ENCODE measurements around the gene CELF1.

CELF1 gene

DNA sequence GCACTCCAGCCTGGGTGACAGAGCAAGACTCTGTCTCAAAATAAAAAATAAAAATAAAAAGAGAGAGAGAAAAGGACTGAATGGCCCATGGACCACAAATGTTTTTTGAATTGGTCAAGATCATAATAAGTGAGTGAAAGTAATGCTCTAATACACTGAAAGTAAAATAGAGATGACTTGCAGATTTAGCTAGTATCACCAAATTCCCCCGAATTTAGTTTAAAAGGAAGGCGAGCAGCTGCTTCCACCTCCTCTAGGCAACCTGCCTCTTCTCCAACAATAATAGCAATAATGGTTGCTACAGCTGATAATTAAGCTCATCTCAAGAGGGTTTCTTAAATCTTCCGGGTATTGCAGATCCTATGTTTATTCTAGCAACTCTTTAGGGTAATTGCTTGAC is 36.8 kb downstream of the CELF1 start:
- no peak for DNase-seq
- peaks cover 15% of the 10 kb centered on the region; the same call in 1 of the 2 replicates for H4K20me1 ChIP-seq (ENCODE audit: insufficient read depth, low read length)
- H3K4me3 ChIP-seq (ENCODE audit: low read length) = no peak overlapping the region
- H3K27me3 ChIP-seq (replicated peaks; ENCODE audit: insufficient read depth, low read length) = no peaks in the 10 kb centered on the region
- no peaks in the 10 kb centered on the region for H3K9me3 ChIP-seq (replicated peaks; ENCODE audit: insufficient read depth, low read length)
- H3K79me2 ChIP-seq (ENCODE audit: low read length) = peaks cover 98% of the 10 kb centered on the region
- no peak overlapping the region for H2AFZ ChIP-seq (ENCODE audit: low read length)
- no peak overlapping the region for H3K4me2 ChIP-seq (ENCODE audit: low read depth, low read length)
- no peak overlapping the region for H3K9ac ChIP-seq (ENCODE audit: low read length)
- no peak overlapping the region for H3K27ac ChIP-seq (ENCODE audit: low read length)
- 0 out of 2 replicates have a peak, but pooled peaks cover 2% of the 10 kb centered on the region for H3F3A ChIP-seq (ENCODE audit: insufficient read depth, low read length)
- TF ChIP-seq EZH2 (optimal IDR thresholded peaks at IDR 0.05; ENCODE audit: low read depth, low read length) = no peak
- no peak for TF ChIP-seq CTCF (IDR thresholded peaks at IDR 0.05; ENCODE audit: low read length)
- no peak for TF ChIP-seq EZH2phosphoT487 (IDR thresholded peaks at IDR 0.05; ENCODE audit: low read length)
- no peaks in the 10 kb centered on the region for H3K36me3 ChIP-seq (replicated peaks; ENCODE audit: insufficient read depth, low read length)
- no peaks in the 10 kb centered on the region for H3K9me2 ChIP-seq (replicated peaks; ENCODE audit: insufficient read depth, low read length)
- H3K4me1 ChIP-seq (ENCODE audit: low read length) = peaks cover 7% of the 10 kb centered on the region

DNA sequence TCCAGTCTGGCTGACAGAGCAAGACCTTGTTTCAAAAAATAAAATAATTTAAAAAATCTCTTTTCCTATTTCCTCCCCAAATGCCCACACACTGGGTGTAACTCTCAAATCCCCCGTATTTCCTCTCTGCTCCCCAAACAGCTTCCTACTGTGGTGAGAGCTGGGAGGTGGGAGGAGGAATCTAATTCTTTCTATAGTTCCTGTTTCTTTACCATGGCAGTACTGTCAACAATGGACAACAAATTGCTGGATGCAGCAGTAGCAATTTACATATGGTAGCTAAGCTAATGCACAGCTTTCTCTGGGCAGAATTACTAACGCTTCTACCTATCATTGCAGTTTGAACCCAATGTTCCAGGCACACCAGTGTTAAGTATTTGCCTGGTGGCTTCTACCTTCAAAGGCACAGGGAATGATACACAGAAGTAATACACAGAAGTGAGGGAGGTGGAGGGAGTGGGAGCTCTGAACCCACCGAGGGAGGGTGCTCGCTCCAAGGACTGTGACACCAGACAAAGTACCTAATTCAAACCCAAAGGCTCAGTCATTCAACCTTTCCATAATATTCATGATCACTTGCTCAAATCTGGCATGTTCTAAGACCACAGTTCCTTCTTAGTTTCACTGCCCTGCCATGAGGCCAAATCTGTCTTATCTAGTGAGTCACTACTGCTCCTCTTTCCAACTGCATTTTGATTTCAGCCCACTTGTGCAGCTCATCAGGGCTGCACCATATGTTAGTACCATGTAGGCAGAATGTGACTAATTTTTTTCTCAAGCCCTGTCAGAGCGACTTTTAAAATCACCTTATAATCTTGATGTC is 37.9 kb downstream of the CELF1 start:
- no peak overlapping the region for H2AFZ ChIP-seq (ENCODE audit: low read length)
- H3K9ac ChIP-seq (ENCODE audit: low read length) = no peak overlapping the region
- peaks cover 9% of the 10 kb centered on the region for H3K4me1 ChIP-seq (ENCODE audit: low read length)
- no peak overlapping the region for H3K27ac ChIP-seq (ENCODE audit: low read length)
- no peak overlapping the region for H3K4me2 ChIP-seq (ENCODE audit: low read depth, low read length)
- no peaks in the 10 kb centered on the region for H3K9me3 ChIP-seq (replicated peaks; ENCODE audit: insufficient read depth, low read length)
- peaks cover 19% of the 10 kb centered on the region; the same call in 1 of the 2 replicates for H4K20me1 ChIP-seq (ENCODE audit: insufficient read depth, low read length)
- H3F3A ChIP-seq (ENCODE audit: insufficient read depth, low read length) = peaks cover 6% of the 10 kb centered on the region; the same call in 1 of the 2 replicates
- no peak for DNase-seq
- H3K4me3 ChIP-seq (ENCODE audit: low read length) = no peak overlapping the region
- no peaks in the 10 kb centered on the region for H3K27me3 ChIP-seq (replicated peaks; ENCODE audit: insufficient read depth, low read length)
- H3K79me2 ChIP-seq (ENCODE audit: low read length) = peaks cover 98% of the 10 kb centered on the region
- no peaks in the 10 kb centered on the region for H3K36me3 ChIP-seq (replicated peaks; ENCODE audit: insufficient read depth, low read length)
- TF ChIP-seq EZH2phosphoT487 (IDR thresholded peaks at IDR 0.05; ENCODE audit: low read length) (no peak), EZH2 (optimal IDR thresholded peaks at IDR 0.05; ENCODE audit: low read depth, low read length) (no peak), CTCF (IDR thresholded peaks at IDR 0.05; ENCODE audit: low read length) (no peak)
- no peaks in the 10 kb centered on the region for H3K9me2 ChIP-seq (replicated peaks; ENCODE audit: insufficient read depth, low read length)

DNA sequence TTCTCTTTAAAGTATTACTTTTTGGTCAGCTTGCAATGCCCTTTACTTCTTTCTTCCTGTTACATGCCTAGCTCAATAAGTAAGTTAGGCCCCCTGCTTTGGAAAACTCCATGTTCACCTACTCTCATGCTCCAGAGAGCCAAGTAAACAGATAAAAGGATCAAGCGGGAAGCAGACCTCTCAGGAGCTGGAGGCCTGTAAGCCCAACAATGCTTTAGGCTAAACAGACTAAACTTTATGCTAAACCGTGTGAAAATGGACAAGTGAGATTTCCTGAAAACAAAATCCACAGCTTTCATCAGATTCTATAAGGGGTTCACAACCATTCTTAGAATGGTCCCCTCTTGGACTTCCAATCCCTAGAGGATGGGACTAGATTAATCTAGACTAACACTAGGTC is 40.2 kb downstream of the CELF1 start:
- Histone ChIP-seq H3K9ac (ENCODE audit: low read length) (no peak overlapping the region), H3K4me1 (ENCODE audit: low read length) (peaks cover 6% of the 10 kb centered on the region; the same call in 1 of the 2 replicates), H3K9me2 (replicated peaks; ENCODE audit: insufficient read depth, low read length) (no peaks in the 10 kb centered on the region), H3K4me2 (ENCODE audit: low read depth, low read length) (no peak overlapping the region), H3K27me3 (replicated peaks; ENCODE audit: insufficient read depth, low read length) (no peaks in the 10 kb centered on the region), H3K27ac (ENCODE audit: low read length) (no peak overlapping the region), H3K9me3 (replicated peaks; ENCODE audit: insufficient read depth, low read length) (no peaks in the 10 kb centered on the region), H3K36me3 (replicated peaks; ENCODE audit: insufficient read depth, low read length) (no peaks in the 10 kb centered on the region), H2AFZ (ENCODE audit: low read length) (no peak overlapping the region), H3F3A (ENCODE audit: insufficient read depth, low read length) (peaks cover 7% of the 10 kb centered on the region; the same call in 1 of the 2 replicates), H3K4me3 (ENCODE audit: low read length) (no peak overlapping the region), H3K79me2 (ENCODE audit: low read length) (peaks cover 99% of the 10 kb centered on the region), H4K20me1 (ENCODE audit: insufficient read depth, low read length) (peaks cover 19% of the 10 kb centered on the region; the same call in 1 of the 2 replicates)
- TF ChIP-seq CTCF (IDR thresholded peaks at IDR 0.05; ENCODE audit: low read length) (no peak), EZH2 (optimal IDR thresholded peaks at IDR 0.05; ENCODE audit: low read depth, low read length) (no peak), EZH2phosphoT487 (IDR thresholded peaks at IDR 0.05; ENCODE audit: low read length) (no peak)
- DNase-seq = no peak

Data from MM.1S (cell line).